ENCODE measurements around the gene GPR39.

The GPR39 gene

DNA sequence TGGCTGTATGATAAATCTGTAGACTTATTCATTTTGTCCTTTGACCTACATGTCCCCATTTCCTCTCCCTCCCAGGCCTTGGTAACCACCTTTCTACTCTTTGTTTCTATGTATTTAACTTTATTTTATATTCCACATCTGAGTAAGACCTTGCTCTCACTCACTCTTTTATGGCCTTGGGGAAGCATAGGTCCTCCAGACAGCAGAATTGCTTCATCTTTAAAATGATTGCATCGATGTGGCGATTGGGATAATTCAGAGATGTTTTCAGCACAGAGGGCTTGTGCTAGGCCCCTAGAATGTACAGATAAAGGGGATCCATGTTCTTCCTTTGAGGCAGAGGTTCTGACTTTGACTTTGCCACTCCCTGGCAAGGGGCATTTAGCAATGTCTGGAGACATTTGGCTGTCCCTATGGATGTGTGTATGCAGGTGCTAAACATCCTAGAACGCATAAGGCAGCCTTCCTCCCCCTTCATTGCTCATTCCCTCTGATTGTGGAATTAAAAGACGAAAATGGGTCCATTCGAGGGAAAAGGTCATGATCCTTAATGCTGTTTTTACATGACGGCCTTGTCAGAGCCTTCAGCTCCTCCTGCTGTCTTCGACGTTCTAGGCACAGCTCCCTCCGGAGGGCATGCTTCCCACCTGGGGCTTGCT is 1.2 kb upstream of the GPR39 start:
- no peak for DNase-seq

DNA sequence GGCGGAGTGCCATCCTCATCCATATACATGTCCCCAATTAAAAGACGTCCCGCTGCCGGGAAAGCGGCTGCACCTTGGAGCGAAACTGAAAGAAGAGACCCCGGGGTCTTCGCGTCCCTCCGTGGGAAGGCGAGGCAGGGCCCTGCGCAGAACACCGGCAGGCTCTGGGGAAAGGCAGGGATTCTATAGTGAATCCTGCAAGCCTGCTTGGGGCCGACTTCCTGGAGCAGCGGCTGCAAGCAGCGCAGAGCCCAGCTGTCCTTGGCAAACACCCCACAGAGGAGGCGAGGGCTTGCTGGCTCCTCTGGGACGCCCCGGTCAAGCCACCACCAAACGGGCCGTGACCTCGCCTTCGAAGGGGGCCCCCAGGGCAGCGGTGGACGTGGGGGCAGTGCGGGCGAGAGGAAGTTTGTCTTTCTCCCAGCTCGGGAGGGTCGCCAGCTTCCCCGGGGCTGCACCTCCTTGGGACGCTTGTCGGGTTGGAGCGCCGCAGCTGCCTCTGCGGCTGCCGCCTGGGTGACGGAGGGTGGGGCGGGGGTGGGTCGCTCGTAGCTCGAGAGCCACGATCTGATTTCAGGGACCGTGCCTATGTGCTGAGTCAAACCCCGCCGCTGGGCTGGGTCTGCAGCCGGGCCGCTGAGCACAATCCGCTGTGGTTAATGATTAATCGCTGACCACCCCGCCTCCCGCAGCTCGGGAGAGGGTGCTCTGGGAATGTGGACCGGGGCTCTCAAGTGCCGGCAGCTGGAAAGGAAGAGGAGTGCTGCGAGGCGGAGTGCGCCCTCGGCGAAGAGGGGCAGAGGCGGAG is 486 bp upstream of the GPR39 start:
- no peak for DNase-seq

DNA sequence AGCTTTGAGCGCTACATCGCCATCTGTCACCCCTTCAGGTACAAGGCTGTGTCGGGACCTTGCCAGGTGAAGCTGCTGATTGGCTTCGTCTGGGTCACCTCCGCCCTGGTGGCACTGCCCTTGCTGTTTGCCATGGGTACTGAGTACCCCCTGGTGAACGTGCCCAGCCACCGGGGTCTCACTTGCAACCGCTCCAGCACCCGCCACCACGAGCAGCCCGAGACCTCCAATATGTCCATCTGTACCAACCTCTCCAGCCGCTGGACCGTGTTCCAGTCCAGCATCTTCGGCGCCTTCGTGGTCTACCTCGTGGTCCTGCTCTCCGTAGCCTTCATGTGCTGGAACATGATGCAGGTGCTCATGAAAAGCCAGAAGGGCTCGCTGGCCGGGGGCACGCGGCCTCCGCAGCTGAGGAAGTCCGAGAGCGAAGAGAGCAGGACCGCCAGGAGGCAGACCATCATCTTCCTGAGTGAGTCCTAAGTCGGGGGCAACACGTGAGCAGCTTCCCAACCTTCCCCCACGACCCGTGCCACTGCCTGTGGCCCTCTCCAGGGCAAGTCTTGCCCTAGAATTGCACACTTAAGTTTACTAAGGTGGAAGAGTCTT is 928 bp downstream of the GPR39 start:
- DNase-seq = no peak

DNA sequence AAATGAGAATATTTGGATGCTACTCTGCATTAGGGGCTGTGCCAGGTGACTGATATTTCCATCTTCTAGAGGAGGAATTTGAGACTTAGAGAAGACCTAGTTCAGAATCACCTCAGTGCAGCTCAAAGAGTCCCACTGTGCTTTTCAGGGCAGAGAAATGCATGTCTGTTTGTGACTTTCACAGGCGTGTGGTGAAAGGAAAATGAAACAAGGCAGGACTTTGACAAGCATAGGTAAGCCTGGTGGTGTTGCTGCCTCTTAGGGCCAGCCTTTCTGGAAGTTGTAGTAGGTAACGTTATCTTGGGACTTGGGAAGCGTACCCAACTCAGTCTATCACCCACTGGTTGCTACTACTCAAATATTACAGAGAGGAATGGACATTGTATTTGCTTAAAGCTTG is 2.6 kb downstream of the GPR39 start:
- no peak for DNase-seq

DNA sequence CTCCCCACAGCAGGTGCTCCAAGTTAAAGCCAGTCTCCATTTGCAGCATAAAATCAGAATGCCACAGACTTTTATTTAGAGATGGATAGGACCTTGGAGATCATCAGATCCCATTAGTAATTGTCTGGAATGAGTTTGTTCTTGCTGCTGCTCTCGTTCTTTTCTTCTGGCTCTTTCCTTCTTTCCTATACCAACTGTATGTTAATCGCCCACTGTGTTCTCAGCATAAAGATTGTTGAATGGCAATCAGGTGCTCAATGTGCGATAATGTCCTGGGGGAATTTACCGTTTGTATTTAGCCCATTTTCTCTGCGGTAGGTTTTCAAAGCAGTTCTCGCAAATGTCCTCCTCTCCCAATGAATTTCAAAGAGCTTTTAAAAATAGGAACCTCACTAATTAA is 3.3 kb downstream of the GPR39 start:
- DNase-seq = no peak

DNA sequence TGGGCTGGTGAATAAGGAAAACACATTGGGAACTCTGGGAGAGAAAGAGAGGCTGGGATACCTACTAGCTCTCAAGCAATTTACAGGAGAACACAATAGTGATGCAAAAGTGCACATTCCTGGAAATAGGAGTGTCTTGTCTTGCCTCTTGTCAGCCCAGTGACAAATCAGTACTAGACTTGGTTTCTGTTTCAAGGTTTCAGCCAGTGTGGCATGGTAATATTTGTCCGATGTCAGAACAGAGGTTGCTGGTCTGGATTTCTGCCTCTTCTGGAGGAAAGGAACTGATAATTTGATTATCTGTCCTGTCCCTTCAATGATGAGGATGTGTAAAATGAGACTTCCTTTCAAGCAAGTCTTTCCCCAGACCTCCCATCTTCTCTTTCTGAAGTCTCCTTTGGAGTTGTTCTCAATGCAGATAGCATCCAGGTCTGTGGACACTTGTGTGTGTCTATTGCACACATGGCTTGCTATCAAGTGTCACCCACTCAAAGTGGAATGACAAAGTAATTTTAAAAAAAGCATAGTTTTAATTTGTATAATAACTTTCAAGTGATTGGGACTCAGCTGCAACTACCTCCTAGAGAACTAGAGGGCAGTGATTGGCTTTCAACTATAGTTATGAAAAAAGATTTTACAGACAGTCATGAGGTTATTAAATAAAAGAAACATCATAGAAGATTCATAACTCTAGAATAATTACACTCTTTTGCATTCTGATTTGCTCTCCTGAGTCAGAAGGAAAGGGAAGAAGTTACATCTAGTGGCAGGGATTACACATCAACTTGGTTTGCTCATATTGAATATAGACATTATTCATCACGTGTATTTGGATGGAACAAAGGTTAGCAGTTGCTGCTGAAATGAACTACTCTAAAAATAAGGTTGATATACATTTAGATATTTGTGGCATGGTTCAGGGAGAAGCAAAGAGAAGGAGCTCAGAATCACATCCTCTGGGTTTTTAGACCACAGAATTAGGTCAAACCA is 4.5 kb downstream of the GPR39 start:
- no peak for DNase-seq

DNA sequence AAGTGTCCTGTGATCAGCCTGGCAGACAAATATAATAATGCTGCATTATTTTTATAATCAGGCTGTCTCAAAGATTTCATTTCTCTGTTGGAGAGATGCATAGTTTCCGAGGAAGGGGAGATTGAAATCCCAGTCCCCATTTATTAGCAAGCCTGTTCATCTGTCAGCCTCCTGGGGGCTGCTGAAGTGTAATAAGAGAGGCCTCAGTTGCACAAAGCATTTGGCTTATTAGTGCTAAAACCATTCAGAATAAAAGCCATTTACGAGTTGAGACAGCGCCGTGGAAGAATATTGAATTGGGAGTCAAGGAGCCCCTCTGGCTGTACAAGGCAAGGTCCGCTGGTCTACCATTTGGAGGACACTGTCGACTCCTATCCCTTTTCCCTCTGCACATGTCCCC is 6.1 kb downstream of the GPR39 start:
- DNase-seq = no peak

DNA sequence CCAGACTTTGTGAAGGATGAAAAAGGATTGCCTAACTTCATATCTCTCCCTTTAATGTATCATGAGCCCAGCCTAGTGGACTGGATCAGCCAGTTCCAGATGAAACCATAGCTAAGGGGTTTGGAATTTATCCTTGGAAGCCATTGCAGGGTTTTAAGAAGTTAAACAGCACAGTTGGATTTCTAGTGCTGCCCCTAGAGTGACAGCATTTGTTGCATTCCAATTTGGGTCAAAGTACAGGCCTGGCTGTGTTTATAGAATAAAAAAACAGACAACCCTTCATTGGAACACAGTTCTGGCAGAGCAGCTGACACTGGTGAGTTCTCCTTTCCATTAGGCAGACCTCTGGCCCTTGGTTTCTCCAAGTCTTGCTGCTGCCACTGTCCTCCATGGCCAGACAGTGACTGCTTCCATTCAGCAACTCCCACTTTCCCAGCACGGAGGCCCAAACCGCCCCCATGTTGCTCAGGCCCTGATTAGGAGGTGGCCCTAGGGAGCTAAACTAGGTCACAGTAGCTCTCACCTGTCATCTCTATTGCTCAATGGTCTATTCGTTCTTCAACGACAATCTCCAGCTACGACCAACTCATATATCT is 8.0 kb downstream of the GPR39 start:
- DNase-seq = no peak

DNA sequence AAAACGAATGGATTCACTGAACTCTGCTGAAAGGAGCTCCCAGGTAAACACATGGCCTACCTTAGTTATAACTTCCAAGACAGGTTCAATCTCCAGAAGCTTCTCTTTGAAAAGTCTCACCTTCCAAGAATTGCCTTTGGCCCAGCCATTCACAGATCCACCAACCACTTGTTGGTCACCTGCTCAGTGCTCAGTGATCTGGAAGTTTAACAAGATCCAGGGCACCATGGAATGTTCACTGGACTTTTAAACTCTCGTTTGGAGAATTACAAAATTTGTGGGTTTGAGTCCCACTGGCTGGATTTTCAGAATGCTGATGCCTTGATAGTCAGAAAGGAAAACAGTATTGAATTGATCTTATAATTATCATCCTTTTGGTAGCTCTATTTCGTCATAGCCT is 9.4 kb downstream of the GPR39 start:
- no peak for DNase-seq

DNA sequence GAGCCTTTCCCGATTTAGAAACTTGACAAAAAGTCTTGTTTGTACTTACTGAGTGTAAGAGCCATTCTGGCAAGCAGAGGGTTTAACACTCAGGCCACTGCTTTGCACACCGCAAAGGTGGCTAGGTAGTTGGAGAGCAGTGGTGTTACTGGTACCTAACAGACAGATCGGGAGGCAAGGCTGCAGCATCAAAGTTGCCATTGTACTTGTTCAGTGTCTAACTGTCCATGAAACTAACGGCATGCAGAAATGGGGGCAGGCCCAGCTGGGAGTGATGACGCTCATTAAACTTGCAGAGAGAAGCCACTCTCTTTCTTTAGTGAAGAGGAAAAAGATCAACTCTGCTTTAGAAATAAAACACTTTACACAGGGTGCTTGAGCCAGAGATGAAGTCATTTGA is 10.1 kb downstream of the GPR39 start:
- DNase-seq = no peak

DNA sequence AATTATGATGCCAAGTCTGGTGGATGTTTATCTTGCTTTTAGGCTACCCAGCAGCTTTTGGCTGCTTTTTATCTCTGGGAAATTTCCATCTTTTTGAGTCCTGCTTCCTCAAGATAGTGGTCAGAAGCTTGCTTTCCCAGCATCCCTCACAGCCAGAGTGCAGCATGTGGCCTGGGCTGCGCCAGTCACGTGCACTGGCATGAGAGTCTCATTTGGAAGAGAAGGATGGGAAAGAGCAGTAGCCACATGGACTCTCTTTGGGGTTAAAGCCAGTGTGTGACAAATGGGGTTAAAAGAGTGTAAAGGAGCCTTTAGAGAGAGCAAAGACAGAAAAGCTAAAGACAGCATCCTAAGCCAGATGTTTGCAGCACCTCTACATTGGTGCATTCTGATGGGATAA is 12.7 kb downstream of the GPR39 start:
- no peak for DNase-seq

DNA sequence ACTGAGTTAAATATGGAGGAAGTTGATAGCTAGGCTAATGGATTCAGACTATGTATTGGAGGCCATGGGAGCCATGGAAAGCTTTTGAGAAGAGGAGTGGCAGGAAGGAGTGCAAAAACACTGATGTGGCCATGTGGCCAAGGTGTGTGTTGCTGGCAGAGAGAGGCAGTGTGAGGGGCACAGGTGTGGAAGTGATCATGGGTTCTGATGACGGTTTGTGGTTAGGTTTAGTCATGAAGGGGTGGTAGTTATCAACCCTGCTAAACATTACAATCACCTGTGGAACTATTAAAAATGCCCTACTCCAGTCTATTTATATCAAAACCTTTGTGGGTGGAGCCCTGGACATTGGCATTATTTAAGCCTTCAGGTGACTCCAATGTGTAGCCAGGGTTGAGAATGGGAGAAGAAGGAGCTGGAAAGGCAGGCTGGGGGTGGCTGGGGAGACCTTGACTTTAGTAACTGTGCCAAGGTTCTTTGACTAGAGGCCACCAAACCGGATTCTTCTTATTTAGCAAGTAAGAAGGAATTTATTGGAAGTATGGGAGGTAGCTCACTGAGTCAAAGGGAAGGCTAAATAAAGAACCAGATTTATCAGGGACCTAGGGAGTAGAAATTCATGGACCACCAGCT is 13.5 kb downstream of the GPR39 start:
- DNase-seq = no peak

DNA sequence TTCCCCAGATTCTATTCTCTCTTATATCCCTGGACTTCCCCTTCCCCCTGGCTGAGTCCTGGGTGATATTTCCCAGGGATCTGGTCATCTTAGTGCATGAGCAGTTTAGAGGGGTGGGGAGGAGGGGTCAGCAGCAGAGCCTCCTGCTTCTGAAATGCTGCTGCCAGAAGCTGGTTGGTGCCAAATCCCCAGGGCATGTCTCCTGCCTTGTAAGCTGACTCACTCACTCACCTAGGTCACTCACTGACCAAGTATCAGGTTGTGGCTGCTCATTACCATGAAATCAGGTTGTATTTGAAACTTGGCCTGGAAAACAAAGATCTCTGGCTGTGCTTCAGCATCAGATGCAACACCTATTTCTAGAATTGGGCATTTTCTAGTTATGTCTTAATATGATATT is 14.3 kb downstream of the GPR39 start:
- DNase-seq = no peak

DNA sequence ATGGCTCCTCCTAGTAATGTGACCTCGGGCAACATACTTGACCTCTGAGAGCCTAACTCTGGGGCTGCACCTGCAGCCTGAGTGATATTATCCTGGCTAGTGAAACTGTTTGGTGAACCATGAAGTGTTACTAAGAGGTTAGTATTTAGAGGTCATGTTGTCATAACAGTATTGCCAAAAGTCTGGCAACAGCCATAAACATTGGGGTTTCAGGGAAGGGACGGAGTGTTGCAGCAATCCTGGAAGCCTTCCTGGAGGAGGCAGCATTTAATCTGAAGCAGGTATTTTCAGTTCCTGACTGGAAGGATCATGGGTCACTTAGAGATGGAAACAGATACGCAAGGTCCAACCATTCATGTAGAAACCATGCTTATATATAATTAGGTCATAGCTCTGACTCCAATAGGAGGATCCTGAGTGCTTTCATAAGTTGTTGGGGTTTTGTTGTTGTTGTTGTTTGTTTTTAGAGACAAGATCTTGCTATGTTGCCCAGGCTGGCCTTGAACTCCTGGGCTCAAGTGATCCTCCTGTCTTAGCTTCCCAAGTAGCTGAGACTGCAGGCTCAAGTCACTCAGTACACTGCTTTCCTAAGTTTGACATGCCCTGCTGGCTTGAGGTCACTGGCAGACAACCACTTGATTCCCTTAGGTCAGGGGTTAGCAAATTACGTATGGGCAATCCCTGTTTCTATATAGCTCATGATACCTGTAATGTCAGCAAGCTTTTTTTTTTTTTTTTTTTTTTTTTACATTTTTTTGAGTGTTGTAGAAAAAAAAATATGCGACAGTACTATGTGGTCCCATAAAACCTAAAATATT is 21.5 kb downstream of the GPR39 start:
- no peak for DNase-seq

DNA sequence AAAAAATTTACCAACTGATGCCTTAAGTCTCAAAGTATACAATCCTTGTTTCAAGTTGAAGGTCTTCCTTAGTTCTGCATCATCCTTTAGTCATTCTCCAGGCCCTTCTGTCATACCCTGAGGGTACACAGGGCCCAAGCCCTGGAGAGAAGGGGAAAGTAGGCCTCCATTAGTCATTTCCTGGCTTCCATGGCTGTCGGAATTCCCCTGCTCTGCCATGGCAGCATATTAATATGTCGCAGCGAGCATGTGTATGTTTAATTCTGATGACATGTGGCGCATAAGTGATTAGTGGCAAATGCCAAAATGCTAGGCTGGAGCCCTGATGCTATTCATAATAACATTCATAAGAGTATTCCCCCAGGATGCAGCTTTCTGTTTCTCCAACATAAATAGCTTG is 22.1 kb downstream of the GPR39 start:
- no peak for DNase-seq

DNA sequence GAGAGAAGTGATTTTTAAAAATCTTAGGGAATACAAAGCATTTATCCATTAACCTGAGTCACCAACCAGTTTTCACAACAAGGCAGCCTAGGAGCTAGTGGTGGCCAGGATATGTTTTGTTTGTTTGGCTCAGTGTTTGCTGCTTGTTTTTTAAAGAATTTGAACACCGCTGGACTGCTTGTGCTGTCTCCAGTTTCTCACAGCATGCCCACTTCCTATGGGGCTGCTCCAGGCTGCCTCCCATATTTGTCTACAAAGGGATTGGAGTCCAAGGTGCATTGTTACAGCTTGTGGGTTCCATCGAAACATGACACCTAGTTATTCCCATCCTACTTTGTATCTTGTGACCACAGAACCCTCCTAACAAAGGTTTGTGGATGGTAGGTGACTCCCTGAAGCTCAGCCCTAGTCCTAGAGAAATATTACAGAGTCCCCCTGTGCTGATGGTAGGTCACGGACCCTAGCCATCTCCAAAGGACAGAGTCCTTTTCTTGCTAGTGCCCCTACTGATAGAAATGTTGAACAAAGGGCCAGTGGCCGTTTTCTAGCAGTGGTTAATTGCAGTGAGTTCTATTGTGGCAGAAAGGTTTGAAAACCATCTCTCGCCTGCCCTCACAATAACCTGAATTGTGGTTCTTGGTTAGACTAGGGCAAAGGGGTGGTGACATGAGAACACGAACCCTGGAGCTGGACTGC is 23.2 kb downstream of the GPR39 start:
- DNase-seq = no peak

DNA sequence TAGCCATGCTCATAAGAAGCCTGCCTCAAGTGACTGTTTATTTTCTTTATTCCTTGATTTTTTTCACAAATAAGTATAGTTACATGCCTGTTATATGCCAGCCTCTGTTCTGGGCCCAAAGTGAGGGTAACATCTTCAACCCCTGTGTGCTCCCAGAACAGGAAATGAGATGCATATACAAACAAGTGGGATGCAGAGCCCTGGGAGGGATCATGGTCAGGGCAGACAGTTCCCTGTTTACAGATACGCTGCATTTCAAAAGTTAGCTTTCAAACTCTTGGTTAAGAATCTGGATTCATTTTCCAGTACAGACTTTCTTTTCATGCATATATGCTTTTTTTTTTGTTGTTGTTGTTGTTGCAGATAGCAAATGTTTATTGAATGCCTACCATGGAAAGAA is 24.4 kb downstream of the GPR39 start:
- no peak for DNase-seq

DNA sequence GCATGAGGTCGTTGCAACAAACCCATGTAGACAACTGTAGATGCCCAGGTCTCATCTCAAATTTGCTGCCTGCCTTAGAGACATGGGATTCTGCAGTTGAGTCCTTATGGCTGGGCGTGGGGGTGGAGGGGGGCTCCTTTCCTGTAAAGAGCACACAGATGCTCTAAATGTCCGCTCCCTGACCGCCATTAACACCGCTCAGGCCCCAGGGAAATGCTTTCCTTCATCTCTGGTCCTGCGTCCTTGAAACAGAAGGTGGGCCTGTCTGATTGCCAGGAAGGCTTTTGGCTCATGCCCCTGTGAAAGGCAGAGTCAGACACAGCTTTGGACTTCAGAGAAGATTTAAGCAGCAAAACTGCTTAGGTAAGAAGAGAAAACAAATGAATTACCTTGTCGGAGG is 25.7 kb downstream of the GPR39 start:
- no peak for DNase-seq

DNA sequence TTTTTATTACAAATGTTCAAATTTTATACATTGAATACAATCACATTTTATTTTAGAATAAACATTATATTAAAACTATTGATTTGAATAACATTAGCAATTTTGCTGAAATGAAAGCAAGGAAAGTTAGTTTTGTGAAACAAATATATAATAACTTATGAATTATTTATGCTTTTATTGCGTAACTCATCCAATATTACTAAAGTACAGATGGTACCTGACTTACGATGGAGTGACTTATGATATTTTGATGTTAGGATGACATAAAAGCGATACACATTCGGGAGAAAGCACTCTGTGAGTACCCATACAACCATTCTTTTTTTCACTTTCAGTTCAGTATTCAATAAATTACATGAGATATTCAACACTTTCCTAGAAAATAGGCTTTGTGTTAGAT is 26.5 kb downstream of the GPR39 start:
- DNase-seq = no peak

DNA sequence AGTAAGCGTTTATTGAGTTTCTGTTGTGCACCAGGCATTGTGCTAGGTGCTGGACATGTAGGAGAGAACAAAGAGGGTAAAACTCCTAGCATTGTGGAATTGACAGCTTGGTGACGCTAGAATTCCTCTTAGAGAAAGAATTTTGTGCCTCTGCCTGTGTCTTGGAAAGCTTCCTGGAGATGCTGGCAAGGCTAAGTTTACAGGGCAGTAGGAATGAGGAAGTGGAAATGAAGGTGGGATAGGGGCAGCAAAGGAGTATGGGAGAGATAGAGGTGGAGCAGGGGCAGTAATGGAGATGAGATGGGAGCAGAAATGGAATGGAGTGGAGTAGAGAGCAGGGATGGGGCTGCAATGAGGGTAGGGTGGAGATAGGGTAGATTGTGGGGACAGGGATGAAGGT is 29.8 kb downstream of the GPR39 start:
- DNase-seq = no peak

DNA sequence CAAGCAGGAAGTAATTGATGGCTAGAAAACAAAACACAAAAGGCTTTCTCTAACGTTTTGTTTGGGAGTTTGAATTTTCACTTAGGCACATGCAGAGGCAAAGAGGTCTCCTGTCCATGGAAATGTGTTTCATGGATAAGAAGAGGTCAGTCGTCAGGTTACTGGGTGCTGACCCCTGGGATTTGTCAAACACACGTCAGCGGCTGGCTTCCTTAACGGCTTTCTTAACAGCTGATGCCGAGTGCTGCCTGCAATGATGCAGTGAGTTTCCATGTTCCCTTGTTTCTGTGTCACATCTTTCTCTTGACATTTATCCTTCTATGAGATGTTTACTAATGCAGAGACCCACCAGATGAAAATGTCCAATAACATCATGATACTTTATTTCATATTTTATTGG is 31.7 kb downstream of the GPR39 start:
- no peak for DNase-seq

Data from COR-L47 (cell line).